Right lobe of liver (tissue), 4 donors: ENCODE results near the gene DIAPH2.

Experiments used
- POLR2A ChIP-seq: fragments of 450-650 bp; IDR thresholded peaks from one replicate; pipeline ENCODE4 v1.6.1; 2017; ENCODE audit warnings: antibody characterized with exemption, mild to moderate bottlenecking
- TF ChIP-seq, protein P1 (sequence below), 4 donors: fragments of 200-600 bp in 3 of 4; fragments of 450-650 bp in 1 of 4; IDR thresholded peaks; one replicate each; pipeline versions ENCODE4 v1.5.1 to v1.8.0; 2016 to 2022; ENCODE audit warnings: antibody characterized with exemption in 4 of 4, mild to moderate bottlenecking in 2 of 4
- donor health status: DM: no; HTN: no; CAD: no.
- donor health status: DM: no; HTN: no; CAD: no.
- donor health status: DM: no; HTN: yes; CAD: no.

DNA sequence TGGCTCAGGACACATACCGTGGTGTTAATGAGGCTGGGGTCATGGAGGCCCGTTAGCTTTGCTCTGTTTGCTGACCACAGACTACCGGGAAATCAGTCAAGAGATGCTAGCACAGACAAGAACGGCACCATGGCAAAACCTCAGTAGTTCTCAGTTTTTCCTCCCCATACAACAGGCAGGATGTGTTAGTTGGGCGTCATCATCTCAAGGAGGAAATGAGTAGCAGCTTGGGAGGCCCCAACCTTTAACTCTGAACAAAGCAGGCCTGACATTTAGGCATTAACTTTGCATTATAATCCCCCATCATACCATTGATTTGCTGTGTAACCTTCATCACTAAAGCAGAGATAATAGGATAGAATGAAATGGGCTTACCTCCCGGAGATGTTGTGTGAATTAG lies 913.3 kb downstream of the DIAPH2 start:
- TF ChIP-seq, protein P1, sequence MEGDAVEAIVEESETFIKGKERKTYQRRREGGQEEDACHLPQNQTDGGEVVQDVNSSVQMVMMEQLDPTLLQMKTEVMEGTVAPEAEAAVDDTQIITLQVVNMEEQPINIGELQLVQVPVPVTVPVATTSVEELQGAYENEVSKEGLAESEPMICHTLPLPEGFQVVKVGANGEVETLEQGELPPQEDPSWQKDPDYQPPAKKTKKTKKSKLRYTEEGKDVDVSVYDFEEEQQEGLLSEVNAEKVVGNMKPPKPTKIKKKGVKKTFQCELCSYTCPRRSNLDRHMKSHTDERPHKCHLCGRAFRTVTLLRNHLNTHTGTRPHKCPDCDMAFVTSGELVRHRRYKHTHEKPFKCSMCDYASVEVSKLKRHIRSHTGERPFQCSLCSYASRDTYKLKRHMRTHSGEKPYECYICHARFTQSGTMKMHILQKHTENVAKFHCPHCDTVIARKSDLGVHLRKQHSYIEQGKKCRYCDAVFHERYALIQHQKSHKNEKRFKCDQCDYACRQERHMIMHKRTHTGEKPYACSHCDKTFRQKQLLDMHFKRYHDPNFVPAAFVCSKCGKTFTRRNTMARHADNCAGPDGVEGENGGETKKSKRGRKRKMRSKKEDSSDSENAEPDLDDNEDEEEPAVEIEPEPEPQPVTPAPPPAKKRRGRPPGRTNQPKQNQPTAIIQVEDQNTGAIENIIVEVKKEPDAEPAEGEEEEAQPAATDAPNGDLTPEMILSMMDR (IDR thresholded peaks at IDR 0.05), result no peak
- TF ChIP-seq POLR2A, result no peak
